ENCODE data around the gene PET100.

PET100 gene

GRCh38 chr19:7680606-7681339 lies 51.2 kb downstream of the PET100 start, which contains the start of gene TRAPPC5:
Gene TRAPPC5, plus strand, starts transcription at chr19:7680833. Its CDS starts 1,421 bp downstream, at chr19:7682254.
- Histone ChIP-seq H3K36me3 (ENCODE audit: control insufficient read depth, low read length) (peaks cover 17% of the 10 kb centered on the region), H3K9me2 (replicated peaks; ENCODE audit: control insufficient read depth, low read length) (no peaks in the 10 kb centered on the region), H3K4me1 (ENCODE audit: control insufficient read depth, low read length) (peaks cover 53% of the 10 kb centered on the region), H4K20me1 (ENCODE audit: control insufficient read depth, insufficient read depth, low read depth, low read length) (no peaks in the 10 kb centered on the region; the same call in 1 of the 2 replicates), H3K4me2 (ENCODE audit: low read length) (peak within 1 kb of the TSS; percentile 92), H3K9me3 (ENCODE audit: control insufficient read depth, insufficient read depth, low read length) (no peaks in the 10 kb centered on the region), H3K27ac (ENCODE audit: low read depth, low read length) (peak within 1 kb of the TSS; percentile 18), H3K79me2 (ENCODE audit: control insufficient read depth, low read length) (peaks cover 21% of the 10 kb centered on the region), H3K27me3 (ENCODE audit: control insufficient read depth, low read length) (no peaks in the 10 kb centered on the region; the same call in 1 of the 2 replicates), H3K4me3 (ENCODE audit: low read length) (peak within 1 kb of the TSS; percentile 97), H3F3A (ENCODE audit: control insufficient read depth, insufficient read depth) (no peaks in the 10 kb centered on the region; the same call in 1 of the 2 replicates)
- TF ChIP-seq EZH2phosphoT487 (IDR thresholded peaks at IDR 0.05; ENCODE audit: borderline replicate concordance, low read length) (no peak), CTCF (IDR thresholded peaks at IDR 0.05; ENCODE audit: low read depth, low read length, poor library complexity, severe bottlenecking) (peak; percentile 91)
